Neural progenitor cell (in vitro differentiated cells): ENCODE measurements around the gene ESPNL.

Experiments used
- EZH2 ChIP-seq: fragments of 200-600 bp; sonication (generic); IDR thresholded peaks from 2 replicates; pipeline ENCODE4 v1.6.1; 2017; ENCODE audit warnings: antibody characterized with exemption, mild to moderate bottlenecking, moderate library complexity
- EZH2phosphoT487 ChIP-seq: fragments of 200-600 bp; sonication (generic); IDR thresholded peaks from 2 replicates; pipeline ENCODE4 v1.6.1; 2017; ENCODE audit warnings: antibody characterized with exemption
- TF ChIP-seq, protein P1 (sequence below): fragments of 200-600 bp; sonication (generic); IDR thresholded peaks from 2 replicates; pipeline ENCODE4 v1.5.1; 2017; ENCODE audit warnings: antibody characterized with exemption, mild to moderate bottlenecking

DNA sequence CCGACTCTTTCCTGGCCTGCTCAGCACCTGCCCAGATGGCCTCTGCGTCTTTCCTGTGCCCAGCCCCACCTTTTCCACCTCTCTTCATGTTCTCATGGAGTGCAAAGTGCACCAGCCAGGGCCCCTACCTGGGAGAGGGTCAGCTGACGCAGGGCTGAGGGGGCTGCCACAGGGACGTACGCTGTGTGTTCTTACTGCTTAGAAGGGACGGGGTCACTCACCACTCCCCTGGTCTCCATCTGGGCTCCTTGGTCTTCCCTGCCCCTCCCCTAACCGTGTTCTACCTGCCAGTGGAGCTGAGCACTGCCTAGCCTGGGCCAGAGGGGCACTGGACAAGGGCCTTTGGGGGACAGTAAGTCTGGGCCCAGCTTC is 67.2 kb downstream of the ESPNL start:
- TF ChIP-seq, protein P1, sequence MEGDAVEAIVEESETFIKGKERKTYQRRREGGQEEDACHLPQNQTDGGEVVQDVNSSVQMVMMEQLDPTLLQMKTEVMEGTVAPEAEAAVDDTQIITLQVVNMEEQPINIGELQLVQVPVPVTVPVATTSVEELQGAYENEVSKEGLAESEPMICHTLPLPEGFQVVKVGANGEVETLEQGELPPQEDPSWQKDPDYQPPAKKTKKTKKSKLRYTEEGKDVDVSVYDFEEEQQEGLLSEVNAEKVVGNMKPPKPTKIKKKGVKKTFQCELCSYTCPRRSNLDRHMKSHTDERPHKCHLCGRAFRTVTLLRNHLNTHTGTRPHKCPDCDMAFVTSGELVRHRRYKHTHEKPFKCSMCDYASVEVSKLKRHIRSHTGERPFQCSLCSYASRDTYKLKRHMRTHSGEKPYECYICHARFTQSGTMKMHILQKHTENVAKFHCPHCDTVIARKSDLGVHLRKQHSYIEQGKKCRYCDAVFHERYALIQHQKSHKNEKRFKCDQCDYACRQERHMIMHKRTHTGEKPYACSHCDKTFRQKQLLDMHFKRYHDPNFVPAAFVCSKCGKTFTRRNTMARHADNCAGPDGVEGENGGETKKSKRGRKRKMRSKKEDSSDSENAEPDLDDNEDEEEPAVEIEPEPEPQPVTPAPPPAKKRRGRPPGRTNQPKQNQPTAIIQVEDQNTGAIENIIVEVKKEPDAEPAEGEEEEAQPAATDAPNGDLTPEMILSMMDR: no peak
- TF ChIP-seq EZH2 (no peak), EZH2phosphoT487 (no peak)
